ENCODE measurements around the gene GJD4. TPM values are rescaled to one million over a fixed set of nuclear protein-coding genes. Genes with fewer than 3 reads are reported as not detected.

Gene GJD4
- total RNA-seq, 6 experiments from 2014 or later, result not detected

GRCh38 chr10:35584946-35585345, 20.2 kb upstream of the GJD4 start:
- intact Hi-C loops (cut with DNase I), result no loop called here
- ATAC-seq, result peak in 1 of 4 donors; percentile 16
- DNase-seq, result peak in 1 of 3 donors; percentile 20
- Histone ChIP-seq H3K4me3 (no peak overlapping the region), H3K4me1 (no peaks in the 10 kb centered on the region), H3K9me3 (no peaks in the 10 kb centered on the region), H3K27ac (no peak overlapping the region), H3K27me3 (no peaks in the 10 kb centered on the region), H3K36me3 (no peaks in the 10 kb centered on the region)
- 86% methylated on average over 7 of the region's 9 CpGs for WGBS (ENCODE audit: insufficient coverage, low coverage, low lambda C conversion rate, missing lambda C conversion rate)
- TF ChIP-seq POLR2A (IDR thresholded peaks at IDR 0.05), result no peak
- TF ChIP-seq CTCF (IDR thresholded peaks at IDR 0.05), result no peak

GRCh38 chr10:35585356-35585755, 19.8 kb upstream of the GJD4 start:
- Histone ChIP-seq H3K4me1 (no peaks in the 10 kb centered on the region), H3K27ac (no peak overlapping the region), H3K36me3 (no peaks in the 10 kb centered on the region), H3K4me3 (no peak overlapping the region), H3K9me3 (no peaks in the 10 kb centered on the region), H3K27me3 (no peaks in the 10 kb centered on the region)
- TF ChIP-seq POLR2A (IDR thresholded peaks at IDR 0.05) (no peak), CTCF (IDR thresholded peaks at IDR 0.05) (no peak)
- ATAC-seq (no peak), DNase-seq (no peak)
- 93% methylated on average over 9 of the region's 11 CpGs for WGBS (ENCODE audit: insufficient coverage, low coverage, low lambda C conversion rate, missing lambda C conversion rate)
- intact Hi-C loops (cut with DNase I), result no loop called here

- intact Hi-C loops (cut with DNase I), result no loop called here
- no peak for ATAC-seq
- TF ChIP-seq POLR2A (IDR thresholded peaks at IDR 0.05) (no peak), CTCF (IDR thresholded peaks at IDR 0.05) (no peak)
- Histone ChIP-seq H3K9me3 (no peaks in the 10 kb centered on the region), H3K27me3 (no peaks in the 10 kb centered on the region), H3K27ac (no peak overlapping the region), H3K36me3 (no peaks in the 10 kb centered on the region), H3K4me3 (no peak overlapping the region), H3K4me1 (no peaks in the 10 kb centered on the region)
- 64% methylated on average over 8 of the region's 8 CpGs for WGBS (ENCODE audit: insufficient coverage, low coverage, low lambda C conversion rate, missing lambda C conversion rate)
- DNase-seq, result peak in 1 of 3 donors; percentile 19
Observed at GRCh38 chr10:35585903-35586535, 19.1 kb upstream of the GJD4 start.

- no peaks in the 10 kb centered on the region for H3K4me1 ChIP-seq
- no peak for ATAC-seq
- no peaks in the 10 kb centered on the region for H3K9me3 ChIP-seq
- no peak overlapping the region for H3K27ac ChIP-seq
- H3K27me3 ChIP-seq, result no peaks in the 10 kb centered on the region
- intact Hi-C loops (cut with DNase I), result no loop called here
- TF ChIP-seq CTCF (IDR thresholded peaks at IDR 0.05) (no peak), POLR2A (IDR thresholded peaks at IDR 0.05) (no peak)
- no peaks in the 10 kb centered on the region for H3K36me3 ChIP-seq
- DNase-seq, result no peak
- H3K4me3 ChIP-seq, result no peak overlapping the region
Observed at GRCh38 chr10:35588836-35589235, 16.3 kb upstream of the GJD4 start.

- H3K27me3 ChIP-seq, result no peaks in the 10 kb centered on the region
- TF ChIP-seq POLR2A (IDR thresholded peaks at IDR 0.05) (no peak), CTCF (IDR thresholded peaks at IDR 0.05) (no peak)
- H3K36me3 ChIP-seq, result no peaks in the 10 kb centered on the region
- no peaks in the 10 kb centered on the region for H3K4me1 ChIP-seq
- intact Hi-C loops (cut with DNase I), result no loop called here
- WGBS (ENCODE audit: insufficient coverage, low coverage, low lambda C conversion rate, missing lambda C conversion rate), result 87% methylated on average over 4 of the region's 4 CpGs
- no peaks in the 10 kb centered on the region for H3K9me3 ChIP-seq
- ATAC-seq (no peak), DNase-seq (no peak)
- H3K4me3 ChIP-seq, result no peak overlapping the region
- no peak overlapping the region for H3K27ac ChIP-seq
Observed at GRCh38 chr10:35592441-35592840, 12.7 kb upstream of the GJD4 start.

All from right lobe of liver (tissue), 6 donors.